DND-41 (cell line): ENCODE measurements around the gene BRSK2.

ENCODE experiments used
- EZH2 ChIP-seq: IDR thresholded peaks from 3 replicates; pipeline ENCODE4 v1.6.1; 2012; ENCODE audit warnings: borderline replicate concordance, low read depth, mild to moderate bottlenecking, moderate library complexity, low read length, inconsistent platforms; ENCODE audit not compliant: severe bottlenecking
- TF ChIP-seq, protein P1 (sequence below): IDR thresholded peaks from 2 replicates; pipeline ENCODE4 v1.5.1; 2012; ENCODE audit warnings: borderline replicate concordance, low read length, moderate library complexity, mild to moderate bottlenecking; ENCODE audit not compliant: poor library complexity, severe bottlenecking; ENCODE audit errors: extremely low read depth

DNA sequence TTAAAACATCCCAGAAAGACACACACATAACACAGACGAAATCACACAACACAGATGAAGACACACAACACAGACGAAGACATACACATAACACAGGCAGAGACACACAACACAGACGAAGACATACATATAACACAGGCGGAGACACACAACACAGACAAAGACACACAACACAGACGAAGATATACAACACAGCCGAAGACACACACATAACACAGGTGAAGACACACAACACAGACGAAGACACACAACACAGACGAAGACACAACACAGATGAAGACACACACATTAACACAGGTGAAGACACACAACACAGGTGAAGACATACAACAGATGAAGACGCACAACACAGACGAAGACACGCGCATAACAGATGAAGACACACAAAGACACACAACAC is 101.6 kb downstream of the BRSK2 start:
- TF ChIP-seq, protein P1, sequence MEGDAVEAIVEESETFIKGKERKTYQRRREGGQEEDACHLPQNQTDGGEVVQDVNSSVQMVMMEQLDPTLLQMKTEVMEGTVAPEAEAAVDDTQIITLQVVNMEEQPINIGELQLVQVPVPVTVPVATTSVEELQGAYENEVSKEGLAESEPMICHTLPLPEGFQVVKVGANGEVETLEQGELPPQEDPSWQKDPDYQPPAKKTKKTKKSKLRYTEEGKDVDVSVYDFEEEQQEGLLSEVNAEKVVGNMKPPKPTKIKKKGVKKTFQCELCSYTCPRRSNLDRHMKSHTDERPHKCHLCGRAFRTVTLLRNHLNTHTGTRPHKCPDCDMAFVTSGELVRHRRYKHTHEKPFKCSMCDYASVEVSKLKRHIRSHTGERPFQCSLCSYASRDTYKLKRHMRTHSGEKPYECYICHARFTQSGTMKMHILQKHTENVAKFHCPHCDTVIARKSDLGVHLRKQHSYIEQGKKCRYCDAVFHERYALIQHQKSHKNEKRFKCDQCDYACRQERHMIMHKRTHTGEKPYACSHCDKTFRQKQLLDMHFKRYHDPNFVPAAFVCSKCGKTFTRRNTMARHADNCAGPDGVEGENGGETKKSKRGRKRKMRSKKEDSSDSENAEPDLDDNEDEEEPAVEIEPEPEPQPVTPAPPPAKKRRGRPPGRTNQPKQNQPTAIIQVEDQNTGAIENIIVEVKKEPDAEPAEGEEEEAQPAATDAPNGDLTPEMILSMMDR = no peak
- no peak for TF ChIP-seq EZH2
